ENCODE measurements around the gene ELMO1. TPM values are rescaled to one million over a fixed set of nuclear protein-coding genes. Genes with fewer than 3 reads are reported as not detected.

The ELMO1 gene
- polyA plus RNA-seq, 2 of the 4 experiments (the other 2 are of a cell fraction), result 2.3 to 6.1 TPM

GRCh38 chr7:36814311-36814710 is 634.4 kb downstream of the ELMO1 start:
- ATAC-seq (no peak), FAIRE-seq (no peak), DNase-seq (ENCODE audit: low read depth in 1 of 2, low spot score in 1 of 2) (no peak)
- H3K4me2 ChIP-seq, result no peak overlapping the region
- TF ChIP-seq RCOR1 (IDR thresholded peaks at IDR 0.05; ENCODE audit: low read depth, low read length) (no peak), POLR2A (IDR thresholded peaks at IDR 0.05; ENCODE audit: low read length) (no peak)
- 11% methylated on average over 4 of the region's 4 CpGs for WGBS (ENCODE audit: missing lambda C conversion rate)
- no peak overlapping the region for H3K27ac ChIP-seq
- ChIA-PET POLR2A (no interaction called here), CTCF (no interaction called here)
- no peak overlapping the region for H3K4me3 ChIP-seq
- H3K9me3 ChIP-seq, result no peaks in the 10 kb centered on the region
- H3K4me1 ChIP-seq, result no peaks in the 10 kb centered on the region

DNA sequence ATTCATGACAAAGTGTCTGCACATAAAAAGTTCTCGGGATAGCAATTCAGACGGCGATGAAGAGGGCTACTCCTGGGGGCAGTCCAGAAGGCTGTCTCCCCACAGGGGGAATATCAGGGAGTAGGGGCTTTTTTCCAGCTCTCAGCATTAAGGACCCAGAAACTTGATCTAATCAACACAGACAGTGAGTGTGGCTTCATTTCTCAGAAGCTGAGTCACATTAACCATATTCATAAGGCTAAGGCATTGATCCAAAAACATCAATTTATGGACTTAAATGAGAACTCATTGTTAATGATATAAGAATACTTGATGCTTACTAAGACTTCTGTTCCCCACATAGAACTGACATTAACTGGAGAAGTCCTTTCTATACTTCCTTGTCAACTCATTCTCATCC is 636.9 kb downstream of the ELMO1 start:
- no peaks in the 10 kb centered on the region for H3K9me3 ChIP-seq
- POLR2A ChIA-PET, result no interaction called here
- H3K27ac ChIP-seq, result no peak overlapping the region
- no peak overlapping the region for H3K4me2 ChIP-seq
- no peak for TF ChIP-seq SMC3 (IDR thresholded peaks at IDR 0.05)
- TF ChIP-seq MAZ (IDR thresholded peaks at IDR 0.05; ENCODE audit: borderline replicate concordance, low read depth, low read length), result no peak
- TF ChIP-seq CHD4 (IDR thresholded peaks at IDR 0.05; ENCODE audit: borderline replicate concordance), result no peak
- TF ChIP-seq GATA3 (IDR thresholded peaks at IDR 0.05; ENCODE audit: borderline replicate concordance), result no peak
- TF ChIP-seq JUN (IDR thresholded peaks at IDR 0.05), result no peak
- no peak for TF ChIP-seq ZNF302 (CRISPR knock-in tag; IDR thresholded peaks at IDR 0.05)
- WGBS (ENCODE audit: missing lambda C conversion rate), result 27% methylated on average over 3 of the region's 3 CpGs
- FAIRE-seq (no peak), DNase-seq (ENCODE audit: low read depth in 1 of 2, low spot score in 1 of 2) (no peak), ATAC-seq (no peak)
- no peaks in the 10 kb centered on the region for H3K4me1 ChIP-seq
- CTCF ChIA-PET, result no interaction called here
- no peak overlapping the region for H3K4me3 ChIP-seq

DNA sequence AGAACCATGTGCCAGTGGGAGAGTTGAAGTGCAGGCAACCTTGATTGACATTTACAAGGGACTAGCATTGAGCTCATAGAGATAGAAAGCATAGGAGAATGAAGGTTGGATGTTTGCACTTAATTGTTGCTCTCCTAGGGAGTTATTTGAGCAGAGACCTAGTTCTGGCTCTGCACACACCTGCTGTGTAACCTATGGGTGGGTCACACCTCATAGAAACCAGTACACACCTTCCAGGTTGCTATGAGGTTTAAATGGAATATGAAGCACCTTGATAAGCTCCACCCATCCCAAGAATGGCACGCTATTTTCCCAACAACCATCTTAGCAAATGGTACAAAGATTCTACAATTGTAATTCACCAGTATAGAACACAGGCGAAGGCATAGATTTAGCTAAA is 638.2 kb downstream of the ELMO1 start:
- no peak overlapping the region for H3K4me3 ChIP-seq
- DNase-seq (ENCODE audit: low read depth in 1 of 2, low spot score in 1 of 2), result no peak
- H3K27ac ChIP-seq, result no peak overlapping the region
- no peak overlapping the region for H3K4me2 ChIP-seq
- H3K9me3 ChIP-seq, result no peaks in the 10 kb centered on the region
- no peaks in the 10 kb centered on the region for H3K4me1 ChIP-seq
- no peak for ATAC-seq
- WGBS (ENCODE audit: missing lambda C conversion rate), result 43% methylated on average over 2 of the region's 2 CpGs
- TF ChIP-seq ZC3H11A (IDR thresholded peaks at IDR 0.05) (no peak), ZFP36 (IDR thresholded peaks at IDR 0.05; ENCODE audit: borderline replicate concordance, partially characterized antibody) (no peak), RFX5 (IDR thresholded peaks at IDR 0.05) (no peak), BHLHE40 (IDR thresholded peaks at IDR 0.05; ENCODE audit: low read depth, low read length) (no peak), SREBF2 (IDR thresholded peaks at IDR 0.05) (no peak), RARB (CRISPR knock-in tag; IDR thresholded peaks at IDR 0.05) (no peak), ELK1 (IDR thresholded peaks at IDR 0.05; ENCODE audit: low read depth, low read length) (no peak), EHMT2 (IDR thresholded peaks at IDR 0.05; ENCODE audit: low read depth) (no peak), ATOH8 (CRISPR knock-in tag; IDR thresholded peaks at IDR 0.05; ENCODE audit: low read depth) (no peak), FOSL2 (IDR thresholded peaks at IDR 0.05) (no peak), FOSL2 (CRISPR knock-in tag; IDR thresholded peaks at IDR 0.05) (no peak), CBX2 (IDR thresholded peaks at IDR 0.05; ENCODE audit: borderline replicate concordance, low read depth) (no peak), HEYL (CRISPR knock-in tag; IDR thresholded peaks at IDR 0.05) (no peak), NFE2L2 (conservative IDR thresholded peaks at IDR 0.05; ENCODE audit: low read length) (no peak), HOXB5 (CRISPR knock-in tag; IDR thresholded peaks at IDR 0.05) (no peak), EP300 (IDR thresholded peaks at IDR 0.05) (no peak)
- TF ChIP-seq, protein P1, sequence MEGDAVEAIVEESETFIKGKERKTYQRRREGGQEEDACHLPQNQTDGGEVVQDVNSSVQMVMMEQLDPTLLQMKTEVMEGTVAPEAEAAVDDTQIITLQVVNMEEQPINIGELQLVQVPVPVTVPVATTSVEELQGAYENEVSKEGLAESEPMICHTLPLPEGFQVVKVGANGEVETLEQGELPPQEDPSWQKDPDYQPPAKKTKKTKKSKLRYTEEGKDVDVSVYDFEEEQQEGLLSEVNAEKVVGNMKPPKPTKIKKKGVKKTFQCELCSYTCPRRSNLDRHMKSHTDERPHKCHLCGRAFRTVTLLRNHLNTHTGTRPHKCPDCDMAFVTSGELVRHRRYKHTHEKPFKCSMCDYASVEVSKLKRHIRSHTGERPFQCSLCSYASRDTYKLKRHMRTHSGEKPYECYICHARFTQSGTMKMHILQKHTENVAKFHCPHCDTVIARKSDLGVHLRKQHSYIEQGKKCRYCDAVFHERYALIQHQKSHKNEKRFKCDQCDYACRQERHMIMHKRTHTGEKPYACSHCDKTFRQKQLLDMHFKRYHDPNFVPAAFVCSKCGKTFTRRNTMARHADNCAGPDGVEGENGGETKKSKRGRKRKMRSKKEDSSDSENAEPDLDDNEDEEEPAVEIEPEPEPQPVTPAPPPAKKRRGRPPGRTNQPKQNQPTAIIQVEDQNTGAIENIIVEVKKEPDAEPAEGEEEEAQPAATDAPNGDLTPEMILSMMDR (IDR thresholded peaks at IDR 0.05), result no peak
- ChIA-PET CTCF (interaction anchor here (0.8 to 1.0 kb wide), 2 partner anchors 139 to 157 kb away, joined by 3 read pairs; no protein-coding TSS in a partner anchor), POLR2A (no interaction called here)
- FAIRE-seq, result no peak

All from A549 (cell line).